GM21423 (cell line): ENCODE data around the gene APEX1.
"Not testable (repeated sequence)": the region's sequence is repeated elsewhere in the genome, so short reads cannot be mapped to it uniquely, and the experiment has no call there.

Experiments used
- ATAC-seq: cut with Tn5 transposase; IDR thresholded peaks from one replicate; pipeline ENCODE4 v1.9.1; 2021; ENCODE audit warnings: mild to moderate bottlenecking, moderate library complexity; ENCODE audit not compliant: unreplicated experiment

Gene APEX1

DNA sequence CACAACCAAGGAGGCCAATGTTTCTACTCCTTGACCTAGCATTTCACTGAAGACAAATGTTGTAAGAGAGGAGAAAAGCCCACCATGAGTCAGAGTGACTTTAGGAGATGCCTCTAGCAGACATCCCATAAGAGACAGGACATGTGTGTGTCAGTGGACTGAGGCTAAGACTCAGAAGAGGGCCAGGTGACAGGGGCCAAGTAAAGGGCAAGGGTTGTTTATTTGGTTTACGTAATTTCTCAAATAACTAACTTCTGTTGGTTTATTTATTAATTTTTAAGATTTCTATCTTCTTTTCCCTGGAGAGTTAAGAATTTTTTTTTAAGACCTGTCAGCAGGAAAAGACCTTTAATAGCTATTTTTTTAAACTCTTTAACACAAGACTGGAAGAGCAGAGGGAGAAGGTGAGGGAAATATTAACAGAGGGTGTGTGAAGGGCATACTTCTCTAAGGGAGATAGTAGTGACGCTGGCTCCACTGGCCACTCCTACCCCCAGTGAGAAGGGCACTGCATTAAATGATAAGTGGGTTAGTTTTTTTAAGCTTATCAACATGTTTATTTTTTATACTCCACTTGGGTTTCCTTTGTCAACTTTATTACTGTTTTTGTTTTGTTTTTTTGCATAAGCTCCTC lies 17.6 kb downstream of the APEX1 start:
- no peak for ATAC-seq

DNA sequence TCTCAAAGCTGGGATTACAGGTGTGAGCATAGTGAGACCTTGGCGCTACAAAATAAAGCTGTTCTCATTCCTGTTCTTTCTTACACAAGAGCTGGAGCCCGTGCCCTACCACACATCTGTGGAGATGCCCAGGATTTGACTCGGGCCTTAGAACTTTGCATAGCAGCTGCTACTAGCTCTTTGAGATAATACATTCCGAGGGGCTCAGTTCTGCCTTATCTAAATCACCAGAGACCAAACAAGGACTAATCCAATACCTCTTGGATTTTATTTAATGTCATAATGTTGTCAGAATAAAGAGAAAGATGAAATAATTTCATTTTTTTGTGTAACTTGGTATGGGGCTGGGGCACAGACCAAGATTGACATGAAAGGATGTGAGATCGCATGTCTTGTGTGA lies 21.8 kb downstream of the APEX1 start:
- ATAC-seq = no peak

DNA sequence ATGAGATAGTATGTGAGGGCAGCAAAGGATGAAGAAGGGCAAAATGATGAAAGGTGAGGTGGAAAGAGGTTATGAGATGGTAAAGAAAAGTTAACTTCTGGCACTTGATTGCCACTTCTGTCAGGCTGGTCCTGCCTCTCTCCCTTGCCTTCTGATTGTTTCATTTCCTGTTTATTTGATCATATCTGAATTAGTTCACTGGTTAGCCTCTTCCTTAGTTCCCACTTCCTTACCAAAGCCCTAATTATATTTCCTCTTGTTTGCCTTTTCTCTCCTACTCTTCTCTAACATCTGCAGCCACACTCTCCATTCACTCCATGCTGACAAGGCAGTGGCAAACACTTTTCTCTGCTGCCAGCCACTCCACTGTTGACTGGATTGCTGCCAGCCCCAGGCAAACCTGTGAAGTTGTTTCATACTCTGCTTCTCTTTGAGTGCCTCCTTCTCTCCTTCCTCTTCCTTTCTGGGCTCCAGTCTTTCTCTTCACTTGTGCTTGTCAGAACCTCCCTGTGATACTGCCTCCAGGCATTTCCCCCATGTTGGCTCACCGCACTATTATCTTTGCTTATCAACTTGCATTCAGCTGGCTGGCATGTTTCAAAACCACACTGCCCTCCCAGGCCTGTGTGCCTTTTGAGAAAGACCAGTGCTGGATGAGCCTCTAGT lies 22.3 kb downstream of the APEX1 start:
- no peak for ATAC-seq

DNA sequence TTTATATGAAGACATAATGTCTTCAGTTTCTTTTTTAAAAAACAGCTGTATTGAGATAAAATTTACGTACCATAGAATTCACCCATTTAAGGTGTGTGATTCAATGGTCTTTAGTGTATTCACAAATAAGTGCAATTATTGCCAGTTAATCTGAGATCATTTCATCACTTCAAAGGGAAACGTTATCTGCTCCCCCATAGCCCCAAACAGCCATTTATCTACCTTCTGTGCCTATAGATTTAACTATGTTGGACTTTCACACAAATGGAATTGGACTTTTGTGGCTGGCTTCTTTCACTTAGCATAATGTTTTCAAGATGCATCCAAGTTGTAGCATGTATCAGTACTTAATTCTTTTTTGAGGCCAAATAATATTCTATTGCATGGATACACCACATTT lies 23.9 kb downstream of the APEX1 start:
- ATAC-seq = no peak

DNA sequence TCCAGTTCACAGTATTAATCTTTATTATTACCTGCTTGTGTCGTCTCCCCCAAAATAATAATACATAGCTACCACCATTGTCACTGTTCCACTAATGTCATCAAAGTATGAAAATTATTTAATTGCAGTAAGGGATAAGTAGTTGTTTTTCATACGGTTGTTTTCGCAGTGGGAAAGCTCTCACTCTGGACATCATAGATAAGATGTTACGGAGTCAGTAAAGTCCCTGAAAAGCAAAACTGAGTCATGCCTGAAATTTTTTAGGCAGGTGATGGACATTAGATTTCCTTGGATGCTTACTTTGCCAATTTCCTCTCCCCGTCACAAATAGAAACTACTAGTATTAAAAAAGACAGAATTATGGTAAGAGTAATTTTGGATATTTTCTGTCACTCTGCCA lies 27.4 kb downstream of the APEX1 start:
- ATAC-seq = no peak

DNA sequence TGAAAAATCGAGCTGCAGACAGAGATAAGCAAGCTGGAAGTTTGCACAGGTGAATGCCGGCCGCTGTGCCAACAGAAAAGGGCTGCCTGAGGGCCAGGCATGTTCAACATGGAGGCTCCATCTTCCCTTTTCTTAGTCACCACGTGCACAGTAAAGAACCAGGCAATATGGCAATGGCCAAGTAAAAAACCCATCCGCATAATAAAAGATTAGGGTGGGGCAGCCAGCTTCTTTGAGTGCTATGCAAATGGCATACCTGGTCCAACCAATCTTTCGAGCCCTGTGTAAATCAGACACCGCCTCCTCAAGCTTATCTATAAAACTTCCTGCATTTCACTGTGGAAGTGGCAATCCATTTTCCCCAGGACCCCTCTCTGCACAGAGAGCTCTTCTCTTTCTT lies 30.9 kb downstream of the APEX1 start:
- no peak for ATAC-seq

DNA sequence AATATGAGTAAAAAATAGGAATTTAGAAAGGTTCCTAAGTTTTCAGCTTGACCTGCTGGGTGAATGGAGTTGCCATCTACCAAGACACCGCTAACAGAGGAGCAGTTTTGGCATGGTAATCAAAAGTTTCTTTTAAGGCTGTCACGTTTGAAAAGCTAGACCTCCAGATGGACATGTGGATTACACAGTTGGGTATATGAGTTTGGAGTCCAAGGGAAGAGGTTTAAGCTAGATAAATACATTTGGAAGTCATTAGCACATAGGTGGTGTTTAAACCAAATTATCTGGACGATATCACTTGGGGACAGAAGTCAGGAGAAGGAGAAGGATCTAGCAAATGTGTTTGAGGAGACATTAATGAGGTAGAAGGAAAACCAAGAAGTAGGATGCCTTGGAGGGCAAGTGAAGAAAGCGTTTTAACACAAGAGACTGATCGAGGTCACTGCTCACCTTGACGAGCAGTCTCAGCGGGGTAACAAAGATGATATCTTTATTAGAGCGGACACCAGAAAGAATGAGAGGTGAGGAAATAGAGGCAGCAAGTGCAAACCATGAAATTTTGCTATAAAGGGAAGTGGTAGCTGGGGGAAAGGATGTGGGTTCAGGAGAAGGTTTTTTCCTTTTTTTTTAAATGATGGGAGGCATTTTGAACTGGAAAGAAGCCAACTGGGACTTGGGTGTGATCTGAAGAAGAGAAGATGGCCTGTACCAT lies 31.8 kb downstream of the APEX1 start:
- ATAC-seq = no peak

DNA sequence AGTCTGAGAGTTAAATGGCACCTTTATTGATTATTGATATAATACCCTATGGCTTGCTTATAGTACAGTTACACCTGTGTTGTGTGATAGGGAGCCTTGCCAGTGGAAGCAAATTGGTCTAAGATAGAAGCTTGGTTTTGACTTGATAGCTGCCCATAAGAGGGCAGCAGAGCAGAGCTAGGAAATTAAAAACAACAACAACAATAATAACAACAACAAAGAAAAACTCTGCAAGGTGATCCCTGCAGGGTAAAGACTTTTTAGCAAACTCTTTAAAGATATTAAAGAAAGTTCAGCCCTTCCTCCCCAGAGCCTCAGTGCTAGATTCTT lies 32.3 kb downstream of the APEX1 start:
- ATAC-seq = no peak

DNA sequence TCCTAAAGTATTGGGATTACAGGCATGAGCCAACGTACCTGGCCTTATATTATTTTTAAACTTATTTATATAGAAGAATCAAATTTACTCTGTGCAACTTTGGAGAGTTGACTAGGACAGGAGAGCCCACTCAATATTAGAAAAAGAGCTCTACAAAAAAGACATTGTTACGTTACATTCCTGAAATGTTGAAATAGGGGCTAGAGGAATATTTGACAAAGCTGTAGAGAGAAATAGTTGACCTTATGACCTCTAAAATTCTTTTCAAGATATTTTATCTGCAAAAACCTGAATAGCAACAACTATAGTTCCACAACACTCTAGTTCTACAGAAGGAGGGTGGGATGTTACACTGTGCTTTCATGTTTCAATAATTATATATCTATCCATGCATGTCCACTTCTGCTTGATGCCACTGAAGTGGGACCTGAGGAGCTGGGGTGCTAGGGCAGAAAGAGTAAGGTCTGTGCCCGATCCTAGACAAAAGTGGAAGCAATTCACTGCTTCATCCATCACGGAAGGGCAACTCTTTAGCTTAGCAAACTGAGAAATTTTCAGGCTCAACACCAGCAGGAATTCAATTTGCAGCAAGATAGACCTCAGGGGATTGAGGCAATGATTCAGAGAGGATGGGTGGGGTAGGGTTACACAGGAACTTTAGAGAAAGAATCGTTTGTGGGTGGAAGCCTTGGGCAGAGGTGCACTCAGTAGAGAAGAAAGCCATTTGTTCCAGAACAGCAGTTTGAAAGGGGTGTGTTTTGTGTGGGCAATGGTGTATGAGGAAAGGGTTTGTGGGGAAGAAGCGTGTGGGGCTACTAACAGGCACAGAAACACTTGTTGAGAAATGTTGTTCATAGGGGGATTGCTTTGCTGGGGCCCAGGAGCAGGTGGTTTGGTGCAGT lies 34.3 kb downstream of the APEX1 start:
- peak; percentile 55 for ATAC-seq

DNA sequence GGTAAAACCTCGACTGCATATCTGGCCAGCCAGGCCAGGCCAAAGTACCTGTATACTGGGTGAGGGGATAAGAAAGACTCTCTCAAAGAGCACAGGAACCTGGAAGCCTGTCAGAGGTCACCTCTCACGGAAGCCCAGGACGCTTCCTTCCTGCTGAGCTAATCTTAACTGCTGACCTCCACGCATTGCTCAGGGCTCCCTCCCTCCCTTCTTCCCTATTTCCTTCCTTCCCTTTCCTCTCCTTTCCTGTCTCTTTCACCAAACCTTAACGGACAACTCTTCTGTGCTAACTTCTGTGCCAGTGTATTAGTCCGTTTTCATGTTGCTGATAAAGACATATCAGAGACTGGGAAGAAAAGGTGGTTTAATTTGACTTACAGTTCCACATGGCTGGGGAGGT lies 35.5 kb downstream of the APEX1 start:
- no peak for ATAC-seq

DNA sequence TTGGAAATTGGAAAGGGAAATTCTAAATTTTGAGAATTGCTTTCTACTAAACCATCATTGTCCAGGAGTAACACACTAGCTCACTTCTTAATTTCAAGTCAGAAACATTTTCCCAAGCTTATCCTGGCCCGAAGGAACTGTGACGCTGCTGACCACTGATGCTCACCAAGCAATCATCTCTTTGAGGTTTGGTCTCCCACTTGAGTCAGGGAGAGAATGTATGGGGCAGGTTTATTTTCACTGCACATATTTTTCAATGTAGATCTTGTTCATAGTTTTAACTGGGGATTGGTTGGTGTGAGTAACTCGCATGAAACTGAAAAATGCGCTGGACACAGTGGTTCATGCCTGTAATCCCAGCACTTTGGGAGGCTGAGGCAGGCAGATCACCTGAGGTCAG lies 37.5 kb downstream of the APEX1 start:
- no peak for ATAC-seq

DNA sequence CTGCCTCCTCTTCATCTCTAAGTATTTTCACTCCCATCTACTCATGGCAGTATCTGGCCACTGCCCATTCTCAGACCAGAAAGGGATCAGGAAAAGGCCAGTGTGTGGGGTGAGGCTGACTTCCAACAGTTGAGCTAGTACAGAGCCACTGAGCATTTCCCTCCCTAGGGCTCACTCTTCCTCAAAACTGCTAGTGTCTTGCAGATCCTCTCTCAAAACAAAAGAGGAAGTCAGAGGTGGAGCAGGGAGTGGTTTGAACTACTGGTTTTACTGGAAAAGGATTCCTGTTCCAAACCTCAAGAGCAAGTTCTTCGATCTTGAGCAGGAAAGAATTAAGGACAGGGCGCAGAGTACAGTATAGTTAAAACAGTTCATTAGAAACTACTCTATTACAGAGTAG lies 38.6 kb downstream of the APEX1 start:
- no peak for ATAC-seq

DNA sequence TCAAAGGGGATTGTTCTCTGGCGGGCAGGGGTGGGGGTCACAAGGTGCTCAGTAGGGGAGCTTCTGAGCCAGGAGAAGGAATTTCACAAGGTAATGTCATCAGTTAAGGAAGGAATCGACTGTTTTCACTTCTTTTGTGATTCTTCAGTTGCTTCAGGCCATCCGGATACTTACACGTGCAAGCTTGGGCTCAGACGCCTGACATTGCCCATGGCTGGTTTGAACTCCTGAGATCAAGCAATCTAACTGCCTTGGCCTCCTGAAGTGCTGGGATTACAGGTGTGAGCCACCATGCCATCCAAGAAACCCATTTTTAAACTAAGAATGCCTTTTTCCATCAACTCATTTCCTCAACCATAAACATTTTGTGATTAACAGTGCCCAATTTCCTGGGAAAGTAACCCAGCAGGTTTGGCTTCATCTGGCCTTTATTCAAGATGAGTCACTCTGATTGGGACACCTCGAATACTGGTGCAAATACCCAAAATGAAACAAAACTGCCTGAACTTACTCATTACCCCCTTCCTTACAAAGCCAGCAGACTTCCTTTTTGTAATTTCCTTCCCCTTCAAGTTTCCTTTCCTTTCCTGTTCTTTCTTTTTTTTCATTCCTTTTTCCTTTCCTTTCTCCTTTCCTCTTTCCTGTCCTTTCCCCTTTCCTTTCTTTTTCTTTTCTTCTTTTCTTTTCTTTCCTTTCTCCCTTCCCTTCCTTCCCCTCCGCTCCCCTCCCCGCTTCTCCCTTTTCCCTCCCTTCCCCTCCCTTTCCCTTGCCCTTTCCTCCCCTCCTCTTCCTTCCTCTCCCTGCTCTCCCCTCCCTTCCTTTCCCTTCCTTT lies 40.1 kb downstream of the APEX1 start:
- no peak for ATAC-seq

DNA sequence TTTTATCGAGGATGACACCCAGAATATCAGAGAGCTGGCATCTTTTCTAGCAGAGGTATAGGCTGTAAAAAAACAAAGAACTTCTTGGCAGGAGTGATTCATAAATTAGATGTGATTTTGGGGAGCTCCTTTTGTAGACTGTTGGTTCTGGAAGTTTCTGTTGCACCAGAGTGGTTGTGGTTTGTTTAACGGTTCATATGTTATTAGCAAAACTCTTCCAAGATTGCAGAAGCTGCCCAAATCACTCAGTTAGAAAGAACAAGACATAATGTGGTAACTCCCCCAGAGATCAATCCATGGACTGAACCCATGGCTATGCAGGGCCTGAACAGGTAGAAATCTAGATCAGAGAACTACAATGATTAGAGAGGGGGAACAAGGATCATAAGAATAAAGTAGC lies 43.6 kb downstream of the APEX1 start:
- ATAC-seq = no peak

DNA sequence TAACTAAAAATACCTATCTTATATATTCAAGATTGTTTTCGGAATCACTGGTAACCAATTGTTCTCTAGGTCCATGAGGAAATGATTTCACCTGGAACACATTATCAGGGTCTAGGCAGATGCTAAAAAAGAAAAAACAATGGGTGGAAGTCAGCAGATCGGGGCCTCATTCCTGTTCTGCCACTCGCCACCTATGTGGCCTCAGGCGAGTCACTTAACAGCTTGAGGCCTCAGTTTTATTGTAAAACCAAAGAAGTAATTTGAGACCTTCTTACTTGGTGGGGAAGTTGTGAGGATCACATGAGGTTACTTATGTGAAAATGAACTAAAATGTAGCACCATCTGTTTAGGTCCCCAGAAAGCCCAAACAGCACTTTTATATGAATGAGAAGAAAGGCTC lies 44.1 kb downstream of the APEX1 start:
- no peak for ATAC-seq

DNA sequence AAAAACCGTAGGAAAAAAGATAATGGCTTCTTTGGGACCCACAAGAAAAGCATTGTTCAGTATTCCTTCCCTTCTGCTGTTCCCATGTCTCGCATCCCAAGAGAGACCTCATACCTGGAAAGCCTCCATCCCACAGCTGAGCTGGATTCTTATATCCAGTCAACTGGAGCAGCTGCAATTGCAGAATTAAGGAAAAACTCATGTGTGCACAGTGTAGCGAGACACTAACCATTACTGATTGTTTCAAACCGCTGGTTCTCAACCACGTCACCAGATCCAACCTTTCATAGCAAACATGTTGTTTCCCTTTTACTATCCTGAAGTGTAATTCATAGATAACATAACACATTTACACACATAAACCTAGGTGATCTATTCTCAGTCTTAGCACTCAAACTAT lies 44.9 kb downstream of the APEX1 start:
- ATAC-seq = no peak

DNA sequence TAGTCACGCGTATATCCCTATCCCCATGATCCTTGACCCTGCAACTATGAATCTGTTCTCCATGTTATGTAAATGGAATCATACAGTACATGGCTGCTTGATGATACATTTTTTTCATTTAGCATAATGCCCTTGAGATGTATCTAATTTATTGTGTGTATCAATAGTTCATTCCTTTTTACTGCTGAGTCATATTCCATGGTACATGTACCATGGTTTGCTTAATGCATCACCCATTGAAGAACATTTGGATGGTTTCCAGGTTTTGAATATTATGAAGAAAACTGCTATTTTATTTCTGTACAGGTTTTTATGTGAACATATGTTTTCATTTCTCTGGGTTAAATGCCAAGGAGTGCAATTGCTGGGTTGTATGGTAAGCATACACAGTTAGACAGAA lies 46.3 kb downstream of the APEX1 start:
- ATAC-seq = no peak

DNA sequence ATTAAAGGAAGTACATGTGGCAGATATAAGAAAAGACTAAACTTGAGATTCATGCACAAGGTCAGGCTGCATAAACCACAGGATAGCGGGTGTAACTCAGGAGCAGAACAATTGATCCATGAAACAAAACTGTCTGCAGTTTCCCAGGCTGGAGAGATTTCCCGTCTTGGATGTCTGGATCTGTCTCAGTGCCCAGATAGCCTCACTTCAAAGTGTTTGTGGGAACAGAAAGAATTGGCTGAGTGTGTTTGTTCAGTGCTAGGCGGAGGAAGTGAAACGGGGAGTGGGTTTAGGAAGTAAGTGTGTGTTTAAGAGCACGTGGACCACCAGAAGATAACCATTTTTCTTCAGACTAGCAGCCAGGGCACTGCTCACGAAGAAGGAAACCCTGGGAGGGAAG lies 48.9 kb downstream of the APEX1 start:
- ATAC-seq = no peak

DNA sequence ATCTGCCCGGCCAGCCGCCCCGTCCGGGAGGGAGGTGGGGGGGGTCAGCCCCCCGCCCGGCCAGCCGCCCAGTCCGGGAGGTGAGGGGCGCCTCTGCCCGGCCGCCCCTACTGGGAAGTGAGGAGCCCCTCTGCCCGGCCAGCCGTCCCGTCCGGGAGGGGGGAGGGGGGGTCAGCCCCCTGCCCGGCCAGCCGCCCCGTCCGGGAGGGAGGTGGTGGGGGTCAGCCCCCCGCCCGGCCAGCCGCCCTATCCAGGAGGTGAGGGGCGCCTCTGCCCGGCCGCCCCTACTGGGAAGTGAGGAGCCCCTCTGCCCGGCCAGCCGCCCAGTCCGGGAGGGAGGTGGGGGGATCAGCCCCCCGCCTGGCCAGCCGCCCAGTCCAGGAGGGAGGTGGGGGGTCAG lies 51.2 kb downstream of the APEX1 start:
- ATAC-seq = not testable (repeated sequence)

DNA sequence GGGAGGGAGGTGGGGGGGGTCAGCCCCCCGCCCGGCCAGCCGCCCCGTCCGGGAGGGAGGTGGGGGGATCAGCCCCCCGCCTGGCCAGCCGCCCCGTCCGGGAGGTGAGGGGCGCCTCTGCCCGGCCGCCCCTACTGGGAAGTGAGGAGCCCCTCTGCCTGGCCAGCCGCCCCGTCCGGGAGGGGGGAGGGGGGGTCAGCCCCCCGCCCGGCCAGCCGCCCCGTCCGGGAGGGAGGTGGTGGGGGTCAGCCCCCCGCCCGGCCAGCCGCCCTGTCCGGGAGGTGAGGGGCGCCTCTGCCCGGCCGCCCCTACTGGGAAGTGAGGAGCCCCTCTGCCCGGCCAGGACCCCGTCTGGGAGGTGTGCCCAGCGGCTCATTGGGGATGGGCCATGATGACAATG lies 51.7 kb downstream of the APEX1 start:
- not testable (repeated sequence) for ATAC-seq
